Activated naive CD4-positive, alpha-beta T cell treated with Interleukin-2 at 50 U/mL for 16 hours (primary cell): ENCODE results near the gene DCUN1D4.
"Not testable (repeated sequence)": the region's sequence is repeated elsewhere in the genome, so short reads cannot be mapped to it uniquely, and the experiment has no call there.

Experiments used
- DNase-seq: peaks from one replicate; pipeline ENCODE4 v3.0.0-alpha.2; 2020

Gene DCUN1D4

GRCh38 chr4:51895816-51896408, 53.0 kb downstream of the DCUN1D4 start:
- peak; percentile 47 for DNase-seq

DNA sequence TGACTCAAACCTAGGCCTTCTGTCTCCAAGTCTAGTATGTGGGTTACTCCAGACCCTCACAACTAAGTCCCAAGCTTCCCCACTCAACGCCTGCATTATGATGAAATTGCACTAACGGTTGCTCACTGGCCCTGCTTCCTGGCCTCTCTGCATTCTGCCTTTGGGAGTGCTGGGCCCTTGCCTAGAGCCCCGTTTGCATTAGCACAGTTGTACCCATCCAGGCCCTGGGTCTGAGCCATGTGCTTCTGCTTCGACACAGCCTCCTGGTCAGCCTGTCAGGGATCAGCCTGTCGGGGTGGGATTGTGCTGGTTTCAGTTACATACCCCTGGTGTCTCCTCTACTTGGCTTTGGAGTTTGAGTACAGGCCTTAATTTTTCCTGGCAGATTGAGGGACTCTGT, 58.4 kb downstream of the DCUN1D4 start:
- DNase-seq: no peak

- DNase-seq: no peak
Measured at GRCh38 chr4:51906167-51906958, 63.4 kb downstream of the DCUN1D4 start.

DNA sequence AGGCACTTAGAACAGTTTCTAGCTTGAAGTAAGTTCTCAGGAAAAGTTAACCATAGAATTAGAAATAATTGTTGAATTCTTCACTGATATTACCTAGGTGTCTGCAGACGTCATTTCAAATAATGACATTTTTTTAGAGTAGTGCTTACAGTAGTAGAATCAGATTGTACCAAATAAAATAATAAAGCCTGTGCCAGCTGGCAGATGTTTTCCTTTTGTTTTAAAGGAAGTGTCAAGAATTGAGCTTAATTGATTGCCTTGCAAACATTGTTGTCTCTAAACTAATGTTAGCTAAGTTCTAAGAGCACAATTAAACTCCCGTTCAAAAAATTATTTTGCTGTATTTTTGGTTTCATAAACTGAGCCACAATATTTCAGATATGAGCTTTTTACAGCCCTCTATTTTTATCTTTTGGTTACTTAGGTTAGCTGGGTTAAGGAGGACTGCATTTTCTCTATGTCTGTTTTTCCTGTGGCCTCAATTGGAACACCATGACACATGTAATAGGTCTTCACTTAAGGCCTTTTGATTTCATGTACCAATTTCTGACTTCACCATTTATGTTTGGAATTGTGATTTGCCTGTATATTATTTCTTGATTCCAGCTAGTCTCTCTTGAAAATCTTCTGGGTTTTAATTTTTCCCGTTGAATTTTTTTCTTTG, 64.2 kb downstream of the DCUN1D4 start:
- DNase-seq: no peak

GRCh38 chr4:51909236-51909703, 66.3 kb downstream of the DCUN1D4 start:
- no peak for DNase-seq

GRCh38 chr4:51918251-51918650, 75.3 kb downstream of the DCUN1D4 start:
- DNase-seq: no peak

DNA sequence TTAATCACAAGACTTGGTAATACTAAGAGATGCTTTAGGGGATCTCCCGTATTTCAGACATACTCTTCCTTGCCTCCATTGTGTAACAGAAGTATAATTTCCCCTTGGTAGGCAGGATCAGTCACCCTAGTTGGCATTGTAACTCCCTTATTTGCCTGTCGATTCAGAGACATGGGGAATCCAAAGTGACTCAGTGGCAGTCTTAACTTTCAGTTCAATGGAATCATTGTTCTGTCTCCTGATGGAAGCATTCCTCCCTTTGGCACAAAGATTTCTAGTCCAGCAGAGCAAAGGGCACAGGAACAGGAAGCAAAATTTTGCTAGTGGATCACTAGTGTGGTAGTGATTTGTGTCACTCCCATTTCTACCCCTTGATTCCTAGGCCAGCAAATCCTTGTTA, 80.4 kb downstream of the DCUN1D4 start:
- no peak for DNase-seq

DNA sequence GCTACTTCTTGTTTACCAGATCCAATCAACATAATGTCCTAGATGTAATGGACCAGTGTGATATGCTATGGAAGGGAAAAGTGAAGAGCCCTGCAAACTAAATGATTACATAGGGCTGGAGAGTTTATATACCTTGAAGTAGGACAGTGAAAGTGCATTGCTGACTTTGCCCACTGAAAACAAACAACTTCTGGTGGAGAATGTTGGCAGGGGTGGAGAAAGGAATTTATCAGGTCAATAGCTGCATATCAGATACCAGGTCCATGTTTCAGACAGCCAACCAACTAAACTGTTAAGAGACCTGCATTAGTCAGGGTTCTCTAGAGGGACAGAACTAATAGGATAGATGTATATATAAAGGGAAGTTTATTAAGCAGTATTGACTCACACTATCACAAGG, 82.4 kb downstream of the DCUN1D4 start:
- no peak for DNase-seq

- DNase-seq: no peak
Measured at GRCh38 chr4:51930557-51930956, 87.6 kb downstream of the DCUN1D4 start.

GRCh38 chr4:51931461-51931860, 88.5 kb downstream of the DCUN1D4 start:
- no peak for DNase-seq

- DNase-seq: no peak
Measured at GRCh38 chr4:51932261-51932660, 89.3 kb downstream of the DCUN1D4 start.

DNA sequence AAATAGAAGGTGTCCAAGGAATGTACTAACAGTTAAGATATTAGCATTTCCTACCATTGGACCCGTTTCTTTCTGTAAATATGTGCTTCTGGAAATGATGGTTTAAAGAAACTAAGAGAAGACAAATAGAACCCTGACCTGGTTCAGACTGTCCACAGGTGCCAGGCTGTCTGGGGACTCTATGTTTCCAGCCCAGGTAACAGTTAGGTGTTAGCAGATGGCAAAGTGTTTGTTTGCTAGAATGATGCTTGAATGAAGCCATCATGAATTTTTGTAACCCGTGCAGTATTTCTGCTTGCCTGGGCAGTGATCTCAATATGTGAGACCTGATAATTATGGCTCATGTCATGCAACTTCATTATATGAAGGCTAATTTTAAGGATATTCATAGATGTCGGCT, 89.7 kb downstream of the DCUN1D4 start:
- no peak for DNase-seq

DNA sequence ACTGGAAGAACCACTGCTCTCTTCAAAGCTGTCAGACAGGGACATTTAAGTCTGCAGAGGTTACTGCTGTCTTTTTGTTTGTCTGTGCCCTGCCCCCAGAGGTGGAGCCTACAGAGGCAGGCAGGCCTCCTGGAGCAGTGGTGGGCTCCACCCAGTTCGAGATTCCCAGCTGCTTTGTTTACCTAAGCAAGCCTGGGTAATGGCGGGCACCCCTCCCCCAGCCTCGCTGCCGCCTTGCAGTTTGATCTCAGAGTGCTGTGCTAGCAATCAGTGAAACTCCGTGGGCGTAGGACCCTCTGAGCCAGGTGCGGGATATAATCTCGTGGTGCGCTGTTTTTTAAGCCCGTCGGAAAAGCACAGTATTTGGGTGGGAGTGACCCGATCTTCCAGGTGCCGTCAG, 97.5 kb downstream of the DCUN1D4 start:
- not testable (repeated sequence) for DNase-seq

- DNase-seq: no peak
Measured at GRCh38 chr4:51942108-51942832, 99.3 kb downstream of the DCUN1D4 start.

GRCh38 chr4:51942833-51943215, 99.9 kb downstream of the DCUN1D4 start:
- DNase-seq: no peak

- DNase-seq: no peak
Measured at GRCh38 chr4:51943221-51943620, 100.3 kb downstream of the DCUN1D4 start.

DNA sequence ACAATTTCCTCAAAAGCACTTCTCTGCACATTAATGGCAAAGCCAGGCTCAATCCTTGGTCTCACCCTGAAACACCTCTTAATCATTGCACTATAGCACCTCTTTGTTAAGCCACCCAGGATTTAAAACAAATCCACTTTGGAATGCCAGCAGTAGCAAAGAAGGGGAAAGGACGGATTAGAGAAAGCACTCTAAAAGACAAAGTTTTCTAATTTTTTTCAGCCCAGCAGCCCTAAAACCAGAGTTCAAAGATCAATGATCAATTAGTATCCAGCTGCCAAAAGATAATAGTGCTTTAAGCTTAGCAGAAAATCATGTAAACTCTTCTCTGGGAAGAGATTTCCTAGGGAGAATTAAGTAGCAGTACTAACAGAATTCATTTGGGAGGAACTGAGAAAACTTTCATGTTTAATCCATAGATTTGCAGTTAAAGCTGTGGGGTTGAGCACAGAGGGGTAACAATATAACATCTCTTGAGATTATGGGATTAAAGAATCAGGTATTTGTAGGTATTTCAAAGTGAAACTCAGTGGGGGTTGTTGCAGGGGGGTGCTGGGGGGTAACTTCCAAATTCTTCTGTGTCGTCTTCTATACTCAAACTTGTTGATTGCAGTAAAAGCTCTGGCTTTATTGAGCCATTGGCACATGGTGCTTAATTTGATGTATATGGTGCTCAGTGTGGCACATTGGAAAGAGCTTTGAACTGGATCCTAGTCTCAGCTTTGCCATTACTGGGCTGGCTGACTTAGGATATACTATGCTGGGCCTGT, 115.4 kb downstream of the DCUN1D4 start:
- DNase-seq: no peak

GRCh38 chr4:51960486-51960885, 117.5 kb downstream of the DCUN1D4 start:
- no peak for DNase-seq

DNA sequence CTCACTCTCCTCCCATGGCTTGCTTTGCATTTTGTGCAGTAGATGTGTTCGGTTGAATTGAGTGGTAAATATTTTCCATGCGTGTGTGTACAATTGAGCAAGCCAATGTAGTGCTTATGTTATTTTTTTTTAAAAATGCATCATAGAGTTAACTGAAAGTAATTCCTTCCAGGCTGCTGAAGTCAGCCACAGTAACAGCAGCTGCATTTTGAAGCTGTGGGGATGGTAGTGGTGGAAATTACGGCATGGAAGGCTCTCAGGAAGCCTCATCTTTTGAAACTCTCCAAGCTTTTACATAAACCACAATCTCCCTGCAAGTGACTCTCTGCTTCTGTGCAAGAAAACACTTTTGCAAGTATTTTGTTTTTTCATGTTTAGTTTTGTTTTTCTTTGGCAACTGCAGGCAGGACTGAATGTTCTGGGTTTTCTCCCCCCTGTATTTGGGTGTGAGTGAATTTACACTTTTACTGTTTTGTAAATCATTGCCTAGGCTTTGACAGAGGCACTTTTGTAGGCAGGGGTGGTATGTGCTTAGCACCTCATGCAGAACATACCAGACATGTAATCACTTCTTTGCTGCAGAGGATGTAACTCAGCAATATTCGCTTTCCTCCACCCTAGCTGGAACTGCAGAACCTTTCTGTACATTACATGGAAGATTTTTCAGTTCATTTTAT, 121.0 kb downstream of the DCUN1D4 start:
- no peak for DNase-seq

DNA sequence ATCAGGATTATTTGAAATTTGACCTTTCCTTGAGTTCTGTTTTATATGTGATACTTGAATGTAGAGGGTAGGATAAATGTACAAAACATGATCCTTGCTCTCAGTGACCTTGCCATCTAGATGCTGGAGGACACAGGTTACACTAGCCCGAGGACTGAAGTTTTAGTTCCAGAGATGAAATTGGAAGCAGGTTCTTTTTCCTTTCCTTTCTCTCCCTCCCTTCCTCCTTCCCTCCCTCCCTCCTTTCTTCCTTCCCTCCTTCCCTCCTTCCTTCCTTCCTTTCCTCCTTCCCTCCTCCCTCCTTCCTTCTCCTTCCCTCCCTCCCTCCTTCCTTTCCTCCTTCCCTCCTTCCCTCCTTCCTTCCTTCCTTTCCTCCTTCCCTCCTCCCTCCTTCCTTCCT, 122.9 kb downstream of the DCUN1D4 start:
- DNase-seq: no peak
